H1 (cell line): ENCODE measurements around the gene MAP7. TPM values are rescaled to one million over a fixed set of nuclear protein-coding genes. Genes with fewer than 3 reads are reported as not detected.

Experiments used
- ASH2L ChIP-seq: fragments of 200-600, 300-600 bp; sonication (generic); IDR thresholded peaks from one replicate; pipeline ENCODE4 v1.7.1; 2017; ENCODE audit warnings: low read length
- CHD7 ChIP-seq: fragments of 300-600 bp; sonication (generic); IDR thresholded peaks from 2 replicates; pipeline ENCODE4 v1.7.1; 2012; ENCODE audit warnings: low read length, moderate library complexity, mild to moderate bottlenecking, inconsistent platforms; ENCODE audit not compliant: insufficient replicate concordance
- polyA plus RNA-seq, 7 experiments: library from polyadenylated mRNA; depleted of rRNA in 3 of 7; stranded (reverse) in 5 of 7; unstranded in 2 of 7; fragments of >200 nt in 5 of 7; fragments of 200-250 nt in 2 of 7; gene quantifications; 1 replicate in 5 of 7; 2 replicates in 1 of 7; 4 replicates in 1 of 7; pipeline versions ENCODE4 v1.2.1 to v1.2.3, GENCODE V29; 2011 to 2013; ENCODE audit warnings: missing spikeins in 2 of 7, mixed read lengths in 2 of 7
- total RNA-seq: library from RNA; stranded (reverse); fragmentation: NEBNext Ultra II Directional; extraction: Animal tissue kit (Norgen Biotek cat#: 25700); gene quantifications from 2 replicates; pipeline ENCODE4 v1.2.1, GENCODE V29; 2021

MAP7 gene
- total and polyA plus RNA-seq, 2 of the 8 experiments (the other 6 are each of a cell fraction or from before 2014, with no cell fraction given) = 13.5 to 66.9 TPM

- TF ChIP-seq CHD7 (no peak), ASH2L (no peak)
These were observed 137.8 kb downstream of the MAP7 start (continued) for GRCh38 chr6:136412410-136412809.
